Endothelial cell of umbilical vein (primary cell): ENCODE data around the gene H1-8.

Source experiments
- EZH2 ChIP-seq: IDR thresholded peaks from 2 replicates; pipeline ENCODE4 v1.6.1; 2012; ENCODE audit warnings: borderline replicate concordance, low read depth, mild to moderate bottlenecking, moderate library complexity, low read length, inconsistent platforms; ENCODE audit not compliant: severe bottlenecking
- POLR2A ChIP-seq: IDR thresholded peaks from 2 replicates; pipeline ENCODE4 v1.6.1; 2012; ENCODE audit warnings: low read depth, mild to moderate bottlenecking, control low read depth, low read length
- POLR2AphosphoS5 ChIP-seq: IDR thresholded peaks from 2 replicates; pipeline ENCODE4 v1.6.1; 2012; ENCODE audit warnings: low read depth, mild to moderate bottlenecking, control low read depth, low read length, moderate library complexity; ENCODE audit not compliant: insufficient read depth
- TF ChIP-seq, protein P1 (sequence below): IDR thresholded peaks from 2 replicates; pipeline ENCODE4 v1.6.1; 2011; ENCODE audit not compliant: insufficient read depth, insufficient read length
- TF ChIP-seq, protein P2 (sequence below), 2 donors: IDR thresholded peaks; 1 replicate in 1 of 2; 2 replicates in 1 of 2; pipeline ENCODE4 v1.5.1; 2011; ENCODE audit warnings: low read length in 2 of 2, mild to moderate bottlenecking in 2 of 2, moderate library complexity in 2 of 2, control low read depth in 1 of 2, inconsistent platforms in 1 of 2, low read depth in 1 of 2; ENCODE audit not compliant: insufficient read depth in 1 of 2; ENCODE audit errors: extremely low read depth in 1 of 2

DNA sequence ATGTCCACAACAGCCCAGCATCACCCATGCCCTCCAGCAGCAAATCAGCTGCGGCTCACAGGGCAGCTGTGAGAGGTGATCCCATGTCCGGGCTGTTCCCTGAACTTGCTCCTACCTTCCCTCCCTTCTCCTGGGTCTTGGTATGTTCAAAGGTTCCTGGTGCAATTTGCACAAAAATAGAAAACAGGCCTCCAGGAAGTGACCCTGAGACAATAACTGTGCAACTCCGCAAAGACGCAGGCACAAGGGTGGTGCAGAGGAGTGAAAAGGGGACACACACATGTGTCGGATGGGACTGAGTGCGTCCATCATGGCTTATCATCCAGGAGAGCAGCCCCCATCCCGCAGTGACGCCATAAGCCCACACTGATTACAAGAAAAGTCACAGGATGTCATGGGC is 47.2 kb downstream of the H1-8 start:
- TF ChIP-seq, protein P1, sequence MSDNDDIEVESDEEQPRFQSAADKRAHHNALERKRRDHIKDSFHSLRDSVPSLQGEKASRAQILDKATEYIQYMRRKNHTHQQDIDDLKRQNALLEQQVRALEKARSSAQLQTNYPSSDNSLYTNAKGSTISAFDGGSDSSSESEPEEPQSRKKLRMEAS = no peak
- TF ChIP-seq, protein P2, sequence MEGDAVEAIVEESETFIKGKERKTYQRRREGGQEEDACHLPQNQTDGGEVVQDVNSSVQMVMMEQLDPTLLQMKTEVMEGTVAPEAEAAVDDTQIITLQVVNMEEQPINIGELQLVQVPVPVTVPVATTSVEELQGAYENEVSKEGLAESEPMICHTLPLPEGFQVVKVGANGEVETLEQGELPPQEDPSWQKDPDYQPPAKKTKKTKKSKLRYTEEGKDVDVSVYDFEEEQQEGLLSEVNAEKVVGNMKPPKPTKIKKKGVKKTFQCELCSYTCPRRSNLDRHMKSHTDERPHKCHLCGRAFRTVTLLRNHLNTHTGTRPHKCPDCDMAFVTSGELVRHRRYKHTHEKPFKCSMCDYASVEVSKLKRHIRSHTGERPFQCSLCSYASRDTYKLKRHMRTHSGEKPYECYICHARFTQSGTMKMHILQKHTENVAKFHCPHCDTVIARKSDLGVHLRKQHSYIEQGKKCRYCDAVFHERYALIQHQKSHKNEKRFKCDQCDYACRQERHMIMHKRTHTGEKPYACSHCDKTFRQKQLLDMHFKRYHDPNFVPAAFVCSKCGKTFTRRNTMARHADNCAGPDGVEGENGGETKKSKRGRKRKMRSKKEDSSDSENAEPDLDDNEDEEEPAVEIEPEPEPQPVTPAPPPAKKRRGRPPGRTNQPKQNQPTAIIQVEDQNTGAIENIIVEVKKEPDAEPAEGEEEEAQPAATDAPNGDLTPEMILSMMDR (IDR thresholded peaks at IDR 0.05; ENCODE audit: extremely low read depth in 1 of 2, insufficient read depth in 1 of 2, low read depth in 1 of 2, low read length in 2 of 2) = no peak
- TF ChIP-seq POLR2AphosphoS5 (no peak), EZH2 (no peak), POLR2A (no peak)
